HepG2 (cell line): Measurements from ENCODE around the gene RASGRP2. TPM values are rescaled to one million over a fixed set of nuclear protein-coding genes. Genes with fewer than 3 reads are reported as not detected.
A peak's percentile ranks its signal among the peaks of the same experiment; 100 is the strongest.

ENCODE experiments used
- ATAC-seq: fragments of 200-7000 bp; cut with Tn5 transposase; 3 replicates; pipeline ENCODE4 v1.9.1; 2020; ENCODE audit warnings: mild to moderate bottlenecking, moderate library complexity
- BruUV-seq: library from RNA; stranded (reverse); fragments of 400-500 nt; replicated peaks from 2 replicates; lab custom pipeline; 2021; lab: Mats Ljungman, UMichigan
- CTCF ChIA-PET: fragments of 300-600 bp; formaldehyde crosslinking; extraction: SDS; loops from one replicate; lab custom pipeline; 2021; ENCODE audit warnings: low total read pairs, inconsistent platforms, low intra/inter-chr PET ratio; lab: Yijun Ruan, JAX
- POLR2A ChIA-PET: fragments of 350-600 bp; sonication (Branson Sonifier 250); formaldehyde crosslinking; loops from one replicate; lab custom pipeline; 2020; ENCODE audit warnings: antibody characterized with exemption, inconsistent platforms; lab: Yijun Ruan, JAX
- DNase-seq: peaks from one replicate; pipeline ENCODE4 v3.0.0-alpha.2; 2015; ENCODE audit warnings: low spot score
- FAIRE-seq: peaks from 3 replicates; lab custom pipeline; 2011; peaks lifted over from hg19 to GRCh38; lab: Jason Lieb, UNC
- H2AFZ ChIP-seq: one replicate; pipeline ENCODE4 v1.6.1; 2011; ENCODE audit warnings: low read length, inconsistent platforms
- H3K27ac ChIP-seq: fragments of 300-600 bp; 3 replicates; pipeline ENCODE4 v1.8.0; 2011; ENCODE audit warnings: mixed run types, mild to moderate bottlenecking, mixed read lengths, low read length, inconsistent platforms; ENCODE audit not compliant: insufficient read depth; ENCODE audit errors: extremely low read length
- H3K27me3 ChIP-seq, 2 experiments: fragments of 200-600 bp in 1 of 2; 2 replicates in 1 of 2; 3 replicates in 1 of 2; pipeline versions ENCODE4 v1.6.0 to v1.8.0; 2011; ENCODE audit warnings: low read length in 2 of 2, mild to moderate bottlenecking in 2 of 2, moderate library complexity in 2 of 2, inconsistent platforms in 1 of 2; ENCODE audit not compliant: insufficient read depth in 2 of 2, control insufficient read depth in 1 of 2
- H3K36me3 ChIP-seq, 2 experiments: fragments of 200-600 bp in 1 of 2; replicated peaks in 1 of 2; 2 replicates in 1 of 2; 3 replicates in 1 of 2; pipeline versions ENCODE4 v1.5.1 to v1.8.0; 2011; ENCODE audit warnings: low read length in 2 of 2, inconsistent platforms in 1 of 2; ENCODE audit not compliant: insufficient read depth in 2 of 2, control insufficient read depth in 1 of 2
- H3K4me1 ChIP-seq: 2 replicates; pipeline ENCODE4 v1.5.1; 2012; ENCODE audit warnings: low read length, inconsistent platforms; ENCODE audit not compliant: insufficient read depth
- H3K4me2 ChIP-seq: 2 replicates; pipeline ENCODE4 v1.6.0; 2011; ENCODE audit warnings: low read depth, low read length, inconsistent platforms
- H3K4me3 ChIP-seq, 3 experiments: fragments of 200-600 bp in 1 of 3; sonication (generic), shearing (Covaris generic) in 1 of 3; replicated peaks in 1 of 3; 2 replicates each; pipeline ENCODE4 v1.5.1; 2011 to 2016; ENCODE audit warnings: low read length in 3 of 3, inconsistent platforms in 2 of 3, low read depth in 2 of 3, mild to moderate bottlenecking in 2 of 3, control low read depth in 1 of 3, mixed read lengths in 1 of 3; ENCODE audit not compliant: insufficient read depth in 1 of 3
- H3K79me2 ChIP-seq: one replicate; pipeline ENCODE4 v1.6.1; 2011; ENCODE audit warnings: low read length, inconsistent platforms; ENCODE audit not compliant: insufficient read depth
- H3K9ac ChIP-seq: 2 replicates; pipeline ENCODE4 v1.6.0; 2011; ENCODE audit warnings: mild to moderate bottlenecking, low read depth, low read length, inconsistent platforms; ENCODE audit not compliant: insufficient read depth
- H3K9me3 ChIP-seq: 2 replicates; pipeline ENCODE4 v1.5.1; 2012; ENCODE audit warnings: mild to moderate bottlenecking, low read length
- H4K20me1 ChIP-seq: 2 replicates; pipeline ENCODE4 v1.6.0; 2011; ENCODE audit warnings: inconsistent platforms, mild to moderate bottlenecking, low read length, moderate library complexity; ENCODE audit not compliant: insufficient read depth
- AKAP8 ChIP-seq: sonication (generic); formaldehyde crosslinking; IDR thresholded peaks from 2 replicates; pipeline ENCODE4 v1.5.1; 2020; ENCODE audit warnings: mild to moderate bottlenecking, missing genetic modification reagents
- EHMT2 ChIP-seq: fragments of 200-600 bp; sonication (generic); IDR thresholded peaks from 2 replicates; pipeline ENCODE4 v1.7.0; 2017; ENCODE audit warnings: antibody characterized with exemption, low read depth, low read length, borderline replicate concordance
- MAFK ChIP-seq, 2 experiments: IDR thresholded peaks in 1 of 2; conservative IDR thresholded peaks in 1 of 2; 2 replicates each; pipeline ENCODE4 v1.6.1; 2011; ENCODE audit warnings: improper control_type of control experiment in 2 of 2, low read length in 2 of 2
- POLR2AphosphoS5 ChIP-seq: IDR thresholded peaks from 2 replicates; pipeline ENCODE4 v1.6.1; 2012; ENCODE audit warnings: low read depth, low read length
- RAD51 ChIP-seq: fragments of 450-650 bp; IDR thresholded peaks from 2 replicates; pipeline ENCODE4 v1.6.1; 2016; ENCODE audit warnings: borderline replicate concordance
- RBM22 ChIP-seq: fragments of 200-400 bp; formaldehyde crosslinking; optimal IDR thresholded peaks from 2 replicates; pipeline ENCODE3; 2017; ENCODE audit warnings: mild to moderate bottlenecking, low read length, moderate library complexity
- SSRP1 ChIP-seq: IDR thresholded peaks from 2 replicates; pipeline ENCODE4 v1.6.1; 2016; ENCODE audit warnings: control low read depth
- TAF15 ChIP-seq: fragments of 200-400 bp; formaldehyde crosslinking; IDR thresholded peaks from one replicate; pipeline ENCODE4 v1.6.1; 2018; ENCODE audit warnings: mild to moderate bottlenecking, low read depth, low read length; ENCODE audit not compliant: poor library complexity, severe bottlenecking
- ZNF292 ChIP-seq: sonication (generic); formaldehyde crosslinking; IDR thresholded peaks from 2 replicates; pipeline ENCODE4 v1.8.1; 2022; ENCODE audit warnings: mild to moderate bottlenecking, low read depth, missing genetic modification reagents, borderline replicate concordance
- ZNF350 ChIP-seq: sonication (generic); formaldehyde crosslinking; IDR thresholded peaks from 2 replicates; pipeline ENCODE4 v1.4.0; 2020; ENCODE audit warnings: mild to moderate bottlenecking, low read depth, missing genetic modification reagents, borderline replicate concordance
- WGBS: methylation state at CpG from one replicate; pipeline ENCODE4 v1.1.6; 2017; ENCODE audit warnings: low lambda C conversion rate; 5-methylcytosine and 5-hydroxymethylcytosine counted together
- in situ Hi-C: cut with HindIII; loops from 2 replicates; pipeline ENCODE4 v1.10.0; 2017; ENCODE audit warnings: low pct_unique_long_range_greater_than_20kb; ENCODE audit not compliant: extremely low pct_ligation_motif_present
- intact Hi-C: fragments of 100-400 bp; cut with micrococcal nuclease; formaldehyde crosslinking; loops from one replicate; pipeline ENCODE4 v1.10.0; 2022; ENCODE audit not compliant: unreplicated experiment
- polyA plus RNA-seq, 8 experiments: library from polyadenylated mRNA; depleted of rRNA in 3 of 8; stranded (reverse) in 7 of 8; unstranded in 1 of 8; fragments of >200 nt; fragmentation: Illumina TruSeq in 4 of 8; extraction: Trizol in 4 of 8; gene quantifications; 2 replicates each; pipeline versions ENCODE4 v1.2.1 to v1.2.3, GENCODE V29; 2011 to 2016; ENCODE audit warnings: low read depth in 4 of 8, missing spikeins in 1 of 8, mixed read lengths in 1 of 8; ENCODE audit not compliant: insufficient read depth in 1 of 8
- total RNA-seq, 5 experiments: library from RNA; depleted of rRNA; stranded (reverse); fragments of >200 nt; fragmentation: Illumina TruSeq; extraction: Trizol; gene quantifications; 2 replicates each; pipeline ENCODE4 v1.2.3, GENCODE V29; 2016; ENCODE audit warnings: low read depth in 1 of 5
- TF ChIP-seq, protein P1 (sequence below): sonication (generic); formaldehyde crosslinking; IDR thresholded peaks from 2 replicates; pipeline ENCODE4 v1.8.1; 2023; ENCODE audit warnings: missing genetic modification reagents, mild to moderate bottlenecking, borderline replicate concordance
- TF ChIP-seq, protein P2 (sequence below): sonication (generic); formaldehyde crosslinking; IDR thresholded peaks from 2 replicates; pipeline ENCODE4 v1.4.0; 2020; ENCODE audit warnings: mild to moderate bottlenecking, missing genetic modification reagents
- TF ChIP-seq, protein P3 (sequence below): sonication (generic); formaldehyde crosslinking; IDR thresholded peaks from 2 replicates; pipeline ENCODE4 v1.8.0; 2022; ENCODE audit warnings: mild to moderate bottlenecking, missing genetic modification reagents; ENCODE audit not compliant: insufficient replicate concordance

RASGRP2 gene
- total and polyA plus RNA-seq, 2 of the 13 experiments (the other 11 are each of a cell fraction or from before 2014, with no cell fraction given), result 0.61 TPM; not detected in 1

DNA sequence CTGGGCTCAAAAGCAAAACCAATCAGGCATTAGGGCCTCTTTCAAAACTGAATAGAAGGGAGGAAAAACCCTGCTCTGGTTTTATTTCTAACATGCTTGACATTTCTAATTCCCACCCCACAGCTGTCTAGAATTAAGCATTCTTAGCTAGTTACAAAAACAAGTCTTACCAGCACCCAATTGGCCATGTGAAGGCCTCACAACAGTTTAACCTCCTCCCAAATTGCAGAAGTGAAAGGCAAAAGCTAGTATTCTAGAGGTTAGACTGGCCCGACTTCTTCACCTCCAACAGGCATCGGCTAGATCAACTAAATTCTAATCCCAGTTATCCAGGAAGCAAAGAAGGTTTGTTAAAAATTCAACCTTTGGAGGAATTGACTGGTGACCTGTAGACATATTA lies 27.9 kb upstream of the RASGRP2 start:
- Histone ChIP-seq H3K4me2 (no peak overlapping the region), H3K9me3 (no peaks in the 10 kb centered on the region), H3K27ac (no peak overlapping the region), H2AFZ (no peak overlapping the region), H4K20me1 (peaks cover 97% of the 10 kb centered on the region), H3K27me3 (no peaks in the 10 kb centered on the region; a peak in 1 of 5 replicates), H3K4me1 (peaks cover 41% of the 10 kb centered on the region), H3K4me3 (no peak overlapping the region), H3K36me3 (peaks cover 62 to 97% of the 10 kb centered on the region in 2 experiments)
- ChIA-PET CTCF (no interaction called here), POLR2A (interaction anchor here (1.6 kb wide), 1 partner anchor 8 kb away, joined by 4 read pairs; no protein-coding TSS in a partner anchor)
- FAIRE-seq, result no peak
- 97% methylated on average over 2 of the region's 2 CpGs for WGBS
- ATAC-seq, result no peak
- DNase-seq, result no peak
- in situ Hi-C loops, result no loop called here
- TF ChIP-seq ZNF292 (CRISPR knock-in tag) (no peak), TAF15 (no peak), RAD51 (no peak), MAFK (conservative IDR thresholded peaks at IDR 0.05 in 1 of 2, IDR thresholded peaks at IDR 0.05 in 1 of 2; ENCODE audit: low read length in 2 of 2) (no peak), EHMT2 (no peak), POLR2AphosphoS5 (0 out of 2 replicates have a peak, but pooled peaks have one; percentile 14), SSRP1 (no peak), AKAP8 (no peak), RBM22 (peak; percentile 32), ZNF350 (CRISPR knock-in tag) (no peak)
- TF ChIP-seq, protein P1, sequence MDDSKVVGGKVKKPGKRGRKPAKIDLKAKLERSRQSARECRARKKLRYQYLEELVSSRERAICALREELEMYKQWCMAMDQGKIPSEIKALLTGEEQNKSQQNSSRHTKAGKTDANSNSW (CRISPR knock-in tag), result no peak
- TF ChIP-seq, protein P2, sequence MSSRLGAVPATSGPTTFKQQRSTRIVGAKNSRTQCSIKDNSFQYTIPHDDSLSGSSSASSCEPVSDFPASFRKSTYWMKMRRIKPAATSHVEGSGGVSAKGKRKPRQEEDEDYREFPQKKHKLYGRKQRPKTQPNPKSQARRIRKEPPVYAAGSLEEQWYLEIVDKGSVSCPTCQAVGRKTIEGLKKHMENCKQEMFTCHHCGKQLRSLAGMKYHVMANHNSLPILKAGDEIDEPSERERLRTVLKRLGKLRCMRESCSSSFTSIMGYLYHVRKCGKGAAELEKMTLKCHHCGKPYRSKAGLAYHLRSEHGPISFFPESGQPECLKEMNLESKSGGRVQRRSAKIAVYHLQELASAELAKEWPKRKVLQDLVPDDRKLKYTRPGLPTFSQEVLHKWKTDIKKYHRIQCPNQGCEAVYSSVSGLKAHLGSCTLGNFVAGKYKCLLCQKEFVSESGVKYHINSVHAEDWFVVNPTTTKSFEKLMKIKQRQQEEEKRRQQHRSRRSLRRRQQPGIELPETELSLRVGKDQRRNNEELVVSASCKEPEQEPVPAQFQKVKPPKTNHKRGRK (CRISPR knock-in tag), result no peak
- TF ChIP-seq, protein P3, sequence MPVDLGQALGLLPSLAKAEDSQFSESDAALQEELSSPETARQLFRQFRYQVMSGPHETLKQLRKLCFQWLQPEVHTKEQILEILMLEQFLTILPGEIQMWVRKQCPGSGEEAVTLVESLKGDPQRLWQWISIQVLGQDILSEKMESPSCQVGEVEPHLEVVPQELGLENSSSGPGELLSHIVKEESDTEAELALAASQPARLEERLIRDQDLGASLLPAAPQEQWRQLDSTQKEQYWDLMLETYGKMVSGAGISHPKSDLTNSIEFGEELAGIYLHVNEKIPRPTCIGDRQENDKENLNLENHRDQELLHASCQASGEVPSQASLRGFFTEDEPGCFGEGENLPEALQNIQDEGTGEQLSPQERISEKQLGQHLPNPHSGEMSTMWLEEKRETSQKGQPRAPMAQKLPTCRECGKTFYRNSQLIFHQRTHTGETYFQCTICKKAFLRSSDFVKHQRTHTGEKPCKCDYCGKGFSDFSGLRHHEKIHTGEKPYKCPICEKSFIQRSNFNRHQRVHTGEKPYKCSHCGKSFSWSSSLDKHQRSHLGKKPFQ, result no peak
- TF ChIP-seq, all 625 proteins: peak for 2
- intact Hi-C loops, result no loop called here
- BruUV-seq, result no TSS peak
- no peak overlapping the region for H3K9ac ChIP-seq
- H3K79me2 ChIP-seq, result peaks cover 54% of the 10 kb centered on the region
